ENCODE measurements around the gene TRAPPC6A.
"Not testable (repeated sequence)": the region's sequence is repeated elsewhere in the genome, so short reads cannot be mapped to it uniquely, and the experiment has no call there.

The TRAPPC6A gene

GRCh38 chr19:45122832-45123231 is 55.2 kb downstream of the TRAPPC6A start:
- no peak for TF ChIP-seq CTCF (IDR thresholded peaks at IDR 0.05; ENCODE audit: low read depth, low read length, missing control alignments)
- H3K4me3 ChIP-seq (ENCODE audit: low read depth, low read length): no peak overlapping the region
- DNase-seq (ENCODE audit: low read depth): no peak

GRCh38 chr19:45121827-45122345 is 56.2 kb downstream of the TRAPPC6A start:
- no peak for TF ChIP-seq CTCF (IDR thresholded peaks at IDR 0.05; ENCODE audit: low read depth, low read length, missing control alignments)
- H3K4me3 ChIP-seq (ENCODE audit: low read depth, low read length): no peak overlapping the region
- no peak for DNase-seq (ENCODE audit: low read depth)

GRCh38 chr19:45119582-45119981 is 58.5 kb downstream of the TRAPPC6A start:
- no peak overlapping the region for H3K4me3 ChIP-seq (ENCODE audit: low read depth, low read length)
- TF ChIP-seq CTCF (IDR thresholded peaks at IDR 0.05; ENCODE audit: low read depth, low read length, missing control alignments): no peak
- no peak for DNase-seq (ENCODE audit: low read depth)

GRCh38 chr19:45118591-45119355 is 59.3 kb downstream of the TRAPPC6A start:
- peak overlapping the region; percentile 1; the same call in 1 of the 2 replicates for H3K4me3 ChIP-seq (ENCODE audit: low read depth, low read length)
- DNase-seq (ENCODE audit: low read depth): not testable (repeated sequence)

- no peak for TF ChIP-seq CTCF (IDR thresholded peaks at IDR 0.05; ENCODE audit: low read depth, low read length, missing control alignments)
- no peak for DNase-seq (ENCODE audit: low read depth)
- peak overlapping the region; percentile 1; the same call in 1 of the 2 replicates for H3K4me3 ChIP-seq (ENCODE audit: low read depth, low read length)
Measured at GRCh38 chr19:45118106-45118505, 59.9 kb downstream of the TRAPPC6A start.

- no peak for TF ChIP-seq CTCF (IDR thresholded peaks at IDR 0.05; ENCODE audit: low read depth, low read length, missing control alignments)
- no peak for DNase-seq (ENCODE audit: low read depth)
- H3K4me3 ChIP-seq (ENCODE audit: low read depth, low read length): no peak overlapping the region
Measured at GRCh38 chr19:45117671-45118070, 60.4 kb downstream of the TRAPPC6A start.

GRCh38 chr19:45117167-45117594 is 60.9 kb downstream of the TRAPPC6A start:
- no peak overlapping the region for H3K4me3 ChIP-seq (ENCODE audit: low read depth, low read length)
- DNase-seq (ENCODE audit: low read depth): peak; percentile 73
- no peak for TF ChIP-seq CTCF (IDR thresholded peaks at IDR 0.05; ENCODE audit: low read depth, low read length, missing control alignments)
